GM10847 (cell line): ENCODE measurements around the gene STAT5A.

Source experiments
- POLR2A ChIP-seq: IDR thresholded peaks from 2 replicates; pipeline ENCODE4 v1.6.1; 2011; ENCODE audit not compliant: insufficient read length; ENCODE audit errors: extremely low read depth

STAT5A gene

DNA sequence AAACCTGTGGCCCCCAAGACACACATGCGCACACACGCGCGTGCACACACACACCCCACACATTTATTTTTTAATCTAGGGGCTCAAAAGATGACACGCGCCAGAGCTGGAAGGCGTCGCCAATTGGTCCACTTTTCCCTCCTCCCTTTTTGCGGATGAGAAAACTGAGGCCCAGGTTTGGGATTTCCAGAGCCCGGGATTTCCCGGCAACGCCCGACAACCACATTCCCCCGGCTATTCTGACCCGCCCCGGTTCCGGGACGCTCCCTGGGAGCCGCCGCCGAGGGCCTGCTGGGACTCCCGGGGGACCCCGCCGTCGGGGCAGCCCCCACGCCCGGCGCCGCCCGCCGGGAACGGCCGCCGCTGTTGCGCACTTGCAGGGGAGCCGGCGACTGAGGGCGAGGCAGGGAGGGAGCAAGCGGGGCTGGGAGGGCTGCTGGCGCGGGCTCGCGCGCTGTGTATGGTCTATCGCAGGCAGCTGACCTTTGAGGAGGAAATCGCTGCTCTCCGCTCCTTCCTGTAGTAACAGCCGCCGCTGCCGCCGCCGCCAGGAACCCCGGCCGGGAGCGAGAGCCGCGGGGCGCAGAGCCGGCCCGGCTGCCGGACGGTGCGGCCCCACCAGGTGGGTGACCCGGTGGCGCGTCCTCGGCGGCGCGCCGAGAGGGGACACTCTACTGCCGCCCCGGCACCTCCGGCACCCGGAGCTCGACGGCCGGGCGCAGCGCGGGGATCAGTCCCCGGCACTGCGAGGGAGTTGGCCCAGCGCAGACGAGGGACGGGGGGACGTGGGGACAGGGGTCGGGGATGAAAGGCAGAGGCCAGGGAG is at the start of gene STAT5A:
Gene STAT5A, plus strand, starts transcription at position 522 of the 826 bp plus-strand sequence. CDS start 914 bp downstream, outside the sequence.
- TF ChIP-seq POLR2A, result peak; percentile 62

DNA sequence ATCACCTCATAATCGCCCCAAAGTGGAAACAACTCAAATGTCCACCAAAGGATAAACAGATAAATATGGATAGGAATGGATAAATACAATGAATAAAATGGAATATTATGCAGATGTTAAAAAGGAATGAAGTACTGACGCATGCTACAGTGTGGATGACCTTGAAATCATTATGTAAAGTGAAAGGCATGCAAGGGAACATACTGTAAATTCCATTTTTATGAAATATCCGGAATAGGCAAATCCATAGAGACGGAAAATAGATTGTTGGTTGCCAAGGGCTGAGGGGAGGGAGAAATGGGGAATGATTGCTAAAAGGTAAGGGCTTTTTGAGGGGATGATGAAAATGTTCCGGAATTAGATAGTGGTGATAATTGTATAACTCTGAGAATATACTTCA is 48.1 kb upstream of the STAT5A start:
- TF ChIP-seq POLR2A, result no peak

DNA sequence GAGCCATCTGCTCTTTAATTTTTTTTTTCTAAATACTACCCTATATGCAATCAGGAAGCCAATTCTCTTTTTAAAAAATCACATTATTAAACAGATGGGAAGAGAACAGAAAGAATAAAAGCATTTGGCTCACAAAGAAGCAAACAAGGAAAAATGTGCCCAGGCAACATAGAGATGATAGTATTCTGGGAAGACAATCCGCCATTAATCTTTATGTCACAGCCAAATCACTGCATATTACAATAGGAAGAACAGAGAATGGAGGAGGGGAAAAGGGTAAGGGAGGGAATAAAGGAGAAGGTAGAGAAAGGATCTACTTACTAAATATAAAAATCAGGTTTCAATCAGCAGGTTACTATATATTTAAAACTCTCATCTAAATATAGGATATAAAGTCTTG is 46.4 kb upstream of the STAT5A start:
- no peak for TF ChIP-seq POLR2A

DNA sequence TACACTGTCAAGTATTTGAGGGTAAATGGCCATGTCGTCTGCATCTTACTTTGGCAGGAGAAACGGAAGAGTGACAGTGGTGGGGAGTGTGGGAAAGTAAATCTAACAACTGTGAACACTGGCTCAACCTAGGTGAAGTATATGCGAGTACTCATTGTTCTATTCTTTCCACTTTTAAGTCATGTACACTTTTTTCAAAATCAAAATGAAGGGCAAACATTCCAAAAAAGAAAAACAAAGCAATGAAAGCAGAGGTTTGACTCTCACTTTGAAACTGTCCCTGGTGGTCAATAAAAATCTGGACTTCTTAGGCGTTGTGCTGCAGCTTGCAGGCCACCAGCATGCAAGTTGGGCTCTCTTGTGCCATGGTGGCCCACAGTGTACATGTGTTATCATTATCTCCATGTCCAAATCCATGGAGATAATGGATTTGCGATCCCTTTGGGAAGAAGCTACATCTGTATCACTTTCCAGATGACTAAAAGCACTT is 44.8 kb upstream of the STAT5A start:
- TF ChIP-seq POLR2A, result no peak

DNA sequence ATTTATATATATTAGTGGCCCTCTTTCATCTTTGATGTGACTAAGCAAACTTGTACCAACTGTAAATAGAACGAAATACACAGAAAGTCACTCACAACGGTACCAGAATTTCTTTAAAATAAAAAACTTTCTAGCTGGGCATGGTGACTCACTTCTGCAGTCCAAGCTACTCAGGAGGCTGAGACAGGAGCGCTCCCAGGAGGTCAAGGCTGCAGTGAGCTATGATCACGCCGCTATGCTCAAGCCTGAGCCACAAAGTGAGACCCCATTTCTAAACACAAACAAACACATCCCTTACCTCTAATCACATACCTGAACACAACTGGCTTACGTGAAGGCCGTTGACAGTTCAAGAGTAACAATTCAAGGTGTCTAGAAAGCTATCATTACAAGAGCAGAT is 41.8 kb upstream of the STAT5A start:
- no peak for TF ChIP-seq POLR2A

DNA sequence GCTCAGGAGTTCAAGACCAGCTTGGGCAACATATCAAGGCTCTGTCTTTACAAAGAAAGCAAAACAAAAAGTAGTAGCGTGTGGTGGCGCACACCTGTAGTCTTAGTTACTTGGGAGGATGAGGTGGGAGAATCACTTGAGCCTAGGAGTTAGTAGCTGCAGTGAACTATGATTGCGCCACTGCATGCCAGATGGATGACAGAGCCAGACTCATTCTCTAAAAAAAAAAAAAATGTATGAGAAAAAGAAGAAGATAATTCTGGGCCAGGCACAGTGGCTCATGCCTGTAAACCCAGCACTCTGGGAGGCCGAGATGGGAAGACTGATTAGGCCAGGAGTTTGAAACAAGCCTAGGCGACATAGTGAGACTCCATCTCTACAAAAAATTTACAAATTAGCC is 40.6 kb upstream of the STAT5A start:
- no peak for TF ChIP-seq POLR2A

DNA sequence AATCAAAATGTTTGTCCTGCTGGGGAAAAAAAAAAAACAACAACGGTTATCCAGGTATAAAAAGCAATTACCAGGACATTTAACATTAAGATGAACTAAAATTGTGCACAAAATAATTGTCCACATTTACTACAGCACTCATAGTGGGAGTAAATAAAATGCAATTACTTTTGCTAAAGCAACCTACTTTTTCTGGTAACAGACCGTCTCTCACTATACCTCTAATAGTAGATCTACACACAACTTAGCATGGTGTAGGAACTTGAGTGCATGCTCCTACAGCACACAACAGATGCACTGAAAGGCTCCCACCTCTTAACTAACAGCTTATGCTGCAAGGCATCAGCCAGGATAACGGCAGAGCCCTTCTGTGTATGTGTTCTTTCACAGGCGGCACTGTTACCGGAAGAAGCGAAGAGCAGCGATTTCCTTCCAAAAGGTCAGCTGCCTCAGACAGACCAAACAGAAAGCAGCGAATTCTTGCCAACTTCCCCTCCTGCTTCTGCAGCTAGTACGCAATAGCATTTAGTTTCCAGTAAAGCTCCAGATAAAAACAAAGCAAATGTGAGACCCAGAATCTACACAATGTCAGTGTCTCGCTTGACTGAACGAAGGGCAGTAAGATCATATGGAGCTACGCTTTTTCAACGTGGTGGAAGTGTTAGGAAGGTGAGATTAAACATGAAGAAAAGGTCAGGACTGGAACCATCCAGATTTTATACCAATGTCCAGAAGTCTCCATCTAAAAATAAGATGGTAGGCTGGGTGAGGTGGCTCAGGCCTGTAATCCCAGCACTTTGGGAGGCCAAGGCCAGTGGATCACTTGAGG is 39.7 kb upstream of the STAT5A start:
- peak; percentile 24 for TF ChIP-seq POLR2A

DNA sequence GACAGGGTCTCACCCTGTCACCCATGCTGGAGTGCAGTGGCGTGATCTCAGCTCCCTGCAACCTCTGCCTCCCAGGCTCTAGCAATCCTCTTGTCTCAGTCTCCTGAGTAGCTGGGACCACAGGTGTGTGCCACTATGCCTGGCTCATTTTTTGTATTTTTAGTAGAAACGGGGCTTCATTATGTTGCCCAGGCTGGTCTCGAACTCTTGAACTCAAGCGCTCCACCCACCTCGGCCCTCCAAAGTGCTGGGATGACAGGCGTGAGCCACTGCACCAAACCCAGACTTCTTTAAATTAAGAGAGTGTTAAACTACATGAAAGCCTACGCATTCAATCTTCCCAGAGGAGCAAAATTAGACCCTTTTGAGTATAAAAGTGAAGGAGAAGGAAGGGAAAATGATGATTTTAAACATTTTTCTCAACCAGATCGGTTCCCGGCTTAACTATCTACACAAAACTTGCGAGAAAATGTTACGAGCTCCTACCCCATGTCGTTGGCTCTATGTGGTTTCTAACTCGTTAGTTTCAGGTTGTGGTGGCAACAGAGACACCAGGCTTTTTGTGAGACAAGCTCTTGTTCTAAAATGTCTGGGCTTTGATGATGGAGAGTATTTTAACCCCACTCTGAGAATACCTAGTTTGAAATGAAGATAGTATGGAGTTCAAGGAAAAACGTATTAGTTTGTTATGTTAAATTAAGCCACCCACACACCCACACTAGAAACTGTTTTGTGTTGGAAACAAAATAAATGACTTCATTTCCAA is 38.4 kb upstream of the STAT5A start:
- no peak for TF ChIP-seq POLR2A

DNA sequence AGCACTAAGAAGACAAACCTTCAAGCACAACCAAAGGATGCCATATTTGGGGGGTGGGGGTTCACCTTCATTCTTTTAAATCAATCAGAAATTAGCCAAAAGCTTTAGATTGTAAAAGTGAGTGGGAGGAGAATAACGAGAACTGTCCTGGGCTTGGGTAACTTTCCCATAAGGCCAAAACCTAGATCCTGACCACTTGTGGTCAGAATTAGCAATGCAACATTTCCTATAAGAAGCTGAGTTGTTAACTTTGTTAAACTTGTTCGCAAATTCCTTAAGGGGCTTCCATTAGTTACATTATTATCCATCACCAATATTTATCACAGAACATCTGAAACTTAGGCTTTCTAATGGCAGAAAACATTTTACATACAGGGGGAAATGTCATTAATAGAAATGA is 37.2 kb upstream of the STAT5A start:
- TF ChIP-seq POLR2A, result no peak

DNA sequence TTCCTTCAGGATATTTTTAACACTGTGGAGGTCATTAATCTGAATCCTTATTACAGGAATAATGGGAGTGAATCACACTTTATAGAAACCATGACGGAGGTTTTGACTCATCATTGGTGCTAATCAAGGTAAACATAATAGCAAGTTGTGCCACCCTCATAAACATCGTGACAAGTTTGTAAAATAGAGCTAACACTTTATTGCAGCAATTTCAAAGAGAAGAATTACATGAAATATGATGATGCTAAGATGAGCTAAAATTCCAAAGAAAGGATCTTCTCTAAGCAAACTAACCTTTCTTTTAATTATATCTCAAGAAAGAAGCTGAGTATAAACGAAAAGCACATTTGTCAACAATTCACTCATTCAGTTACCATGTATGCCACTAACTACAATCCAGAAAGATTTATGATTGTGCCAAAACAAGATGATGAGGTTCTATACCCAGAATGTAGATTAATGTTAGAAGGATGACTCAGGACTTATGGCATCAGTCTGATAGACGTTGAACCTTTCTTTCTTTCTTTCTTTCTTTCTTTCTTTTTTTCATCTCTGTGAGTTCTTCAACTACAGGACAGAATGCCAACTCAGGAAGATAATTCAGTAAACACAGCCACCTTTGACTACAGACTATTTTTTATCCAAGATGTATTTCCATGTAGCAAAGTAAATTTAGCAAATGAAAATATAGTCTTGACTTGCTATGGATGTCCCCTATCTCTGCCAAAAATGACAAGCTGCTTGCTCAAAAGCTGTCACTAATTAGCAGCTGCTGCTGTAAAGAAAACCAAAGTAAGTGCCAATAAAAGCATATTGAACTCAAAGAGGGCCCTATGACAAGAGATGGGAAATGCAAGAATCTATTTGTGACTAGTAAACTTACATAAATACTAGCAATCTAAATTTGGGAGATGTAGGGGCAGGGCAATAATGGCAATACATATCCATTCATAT is 35.4 kb upstream of the STAT5A start:
- TF ChIP-seq POLR2A, result no peak

DNA sequence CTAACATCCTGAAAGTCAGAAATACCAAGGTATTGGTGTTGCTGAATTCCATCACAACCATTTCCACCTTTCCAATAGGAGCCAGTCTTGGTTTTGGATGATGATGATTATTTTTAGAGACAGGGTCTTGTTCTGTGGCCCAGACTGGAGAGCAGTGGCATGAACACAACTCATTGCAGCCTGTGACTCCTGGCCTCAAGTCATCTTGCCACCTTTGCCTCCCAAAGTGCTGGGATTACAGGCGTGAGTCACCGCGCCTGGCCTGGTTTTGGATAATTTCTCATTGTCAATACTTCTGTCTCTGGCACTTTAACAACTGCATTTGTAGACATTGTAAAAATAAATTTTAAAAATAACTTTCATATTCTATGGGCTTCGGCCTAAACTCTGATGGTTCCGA is 34.7 kb upstream of the STAT5A start:
- TF ChIP-seq POLR2A, result no peak

DNA sequence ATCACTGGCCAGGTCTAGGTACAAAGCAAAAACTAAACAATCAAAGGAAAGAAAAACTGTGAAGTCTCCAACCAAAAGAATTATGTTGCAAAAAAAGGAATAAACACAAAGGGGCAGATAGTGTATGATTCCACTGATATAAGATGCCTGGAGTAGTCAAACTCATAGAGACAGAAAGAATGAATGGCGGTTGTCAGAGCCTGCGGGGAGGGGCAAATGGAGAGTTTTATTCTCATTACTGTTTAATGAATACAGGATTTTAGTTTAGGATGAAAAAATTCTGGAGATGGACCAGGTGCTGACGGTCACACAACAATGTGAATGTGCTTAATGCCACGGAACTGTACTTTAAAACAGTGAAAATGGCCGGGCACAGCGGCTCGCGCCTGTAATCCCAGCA is 32.9 kb upstream of the STAT5A start:
- no peak for TF ChIP-seq POLR2A

DNA sequence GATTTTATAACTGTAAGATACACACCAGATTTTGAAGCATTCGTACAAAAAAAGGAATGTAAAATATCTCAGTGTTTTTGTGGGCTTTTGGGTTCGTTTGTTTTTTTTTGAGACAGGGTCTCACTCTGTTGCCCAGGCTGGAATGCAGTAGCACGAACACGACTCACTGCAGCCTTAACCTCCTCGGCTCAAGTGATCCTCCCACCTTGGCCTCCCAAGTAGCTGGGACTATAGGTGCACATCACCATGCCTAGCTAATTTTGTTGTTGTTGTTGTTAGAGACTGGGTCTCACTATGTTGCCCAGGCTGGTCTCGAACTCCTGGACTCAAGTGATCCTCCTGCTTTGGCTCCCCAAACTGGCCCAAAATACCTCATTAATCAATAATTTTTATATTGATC is 28.0 kb upstream of the STAT5A start:
- no peak for TF ChIP-seq POLR2A

DNA sequence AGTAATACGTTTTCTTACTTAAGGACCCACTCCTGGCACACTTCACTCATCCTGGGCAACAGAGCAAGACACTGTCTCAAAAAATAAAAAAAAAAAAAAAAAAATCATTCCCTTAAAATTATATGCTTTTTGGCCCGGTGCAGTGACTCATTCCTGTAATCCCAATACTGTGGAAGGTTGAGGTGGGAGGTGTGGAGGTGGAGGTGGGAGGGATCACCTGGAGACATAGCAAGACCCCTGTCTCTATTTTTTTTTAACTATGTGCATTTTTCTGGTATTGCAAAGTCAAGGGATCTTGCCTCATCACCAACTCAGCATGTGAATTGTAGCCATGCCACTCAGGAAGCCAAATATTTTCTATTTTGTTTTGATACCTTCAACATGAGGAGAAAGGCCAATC is 21.8 kb upstream of the STAT5A start:
- TF ChIP-seq POLR2A, result no peak
